ENCODE results near the gene ERFE.

DNA sequence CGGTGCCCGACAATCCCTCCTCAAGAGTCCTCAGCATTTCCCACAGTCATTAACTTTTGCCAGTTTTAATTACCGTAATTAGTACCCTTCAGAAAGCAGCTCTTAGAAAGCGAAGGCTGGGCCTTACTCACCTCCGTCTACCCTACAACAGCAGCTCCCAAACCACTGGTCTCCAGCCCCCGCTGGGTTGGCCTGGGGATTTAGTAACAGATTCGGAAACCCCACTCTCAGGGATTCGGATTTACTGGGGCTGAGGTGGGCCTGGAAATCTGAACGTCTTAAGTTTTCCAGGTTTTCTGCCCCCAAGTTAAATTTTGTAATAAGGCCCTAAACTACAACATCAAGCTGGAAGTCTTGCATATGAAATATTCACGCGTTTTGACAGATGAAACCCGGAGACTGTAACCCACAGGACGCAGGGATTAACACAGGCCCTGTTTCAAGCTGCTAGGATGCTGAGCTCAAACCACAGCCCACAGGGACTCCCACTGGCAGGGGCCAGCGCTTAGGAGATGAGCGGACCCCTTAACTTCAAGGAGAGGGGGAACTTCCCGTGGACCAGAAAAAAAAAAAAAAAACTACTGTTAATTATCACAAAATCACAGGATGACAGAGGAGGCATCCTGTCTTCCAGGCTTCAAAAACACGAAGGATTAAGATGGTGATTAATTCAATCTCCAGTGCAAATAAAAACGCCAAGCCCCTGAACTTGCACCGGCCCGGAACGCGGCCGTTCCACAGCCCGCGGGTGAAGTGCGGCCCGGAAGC lies 43.7 kb downstream of the ERFE start:
- TF ChIP-seq, protein P1, sequence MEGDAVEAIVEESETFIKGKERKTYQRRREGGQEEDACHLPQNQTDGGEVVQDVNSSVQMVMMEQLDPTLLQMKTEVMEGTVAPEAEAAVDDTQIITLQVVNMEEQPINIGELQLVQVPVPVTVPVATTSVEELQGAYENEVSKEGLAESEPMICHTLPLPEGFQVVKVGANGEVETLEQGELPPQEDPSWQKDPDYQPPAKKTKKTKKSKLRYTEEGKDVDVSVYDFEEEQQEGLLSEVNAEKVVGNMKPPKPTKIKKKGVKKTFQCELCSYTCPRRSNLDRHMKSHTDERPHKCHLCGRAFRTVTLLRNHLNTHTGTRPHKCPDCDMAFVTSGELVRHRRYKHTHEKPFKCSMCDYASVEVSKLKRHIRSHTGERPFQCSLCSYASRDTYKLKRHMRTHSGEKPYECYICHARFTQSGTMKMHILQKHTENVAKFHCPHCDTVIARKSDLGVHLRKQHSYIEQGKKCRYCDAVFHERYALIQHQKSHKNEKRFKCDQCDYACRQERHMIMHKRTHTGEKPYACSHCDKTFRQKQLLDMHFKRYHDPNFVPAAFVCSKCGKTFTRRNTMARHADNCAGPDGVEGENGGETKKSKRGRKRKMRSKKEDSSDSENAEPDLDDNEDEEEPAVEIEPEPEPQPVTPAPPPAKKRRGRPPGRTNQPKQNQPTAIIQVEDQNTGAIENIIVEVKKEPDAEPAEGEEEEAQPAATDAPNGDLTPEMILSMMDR (conservative IDR thresholded peaks at IDR 0.05), result no peak
- TF ChIP-seq EZH2 (IDR thresholded peaks at IDR 0.05; ENCODE audit: low read depth), result no peak
